Fibroblast of lung (primary cell): ENCODE results near the gene ZDHHC22. TPM values are rescaled to one million over a fixed set of nuclear protein-coding genes. Genes with fewer than 3 reads are reported as not detected.

Experiments
- DNase-seq, 2 donors: peaks; one replicate each; pipeline versions ENCODE4 v3.0.0 to v3.0.0-alpha.2; 2010; ENCODE audit warnings: low read depth in 2 of 2
- H2AFZ ChIP-seq: 2 replicates; pipeline ENCODE4 v1.5.1; 2012; ENCODE audit warnings: low read length, control low read depth, inconsistent platforms
- H3K27ac ChIP-seq: 2 replicates; pipeline ENCODE4 v1.5.1; 2011; ENCODE audit warnings: low read length, control low read depth; ENCODE audit not compliant: insufficient read depth
- H3K27me3 ChIP-seq: 2 replicates; pipeline ENCODE4 v1.5.1; 2011; ENCODE audit warnings: mild to moderate bottlenecking, low read length; ENCODE audit not compliant: control insufficient read depth, insufficient read depth
- H3K36me3 ChIP-seq: 2 replicates; pipeline ENCODE4 v1.5.1; 2011; ENCODE audit warnings: low read length; ENCODE audit not compliant: control insufficient read depth, insufficient read depth
- H3K4me1 ChIP-seq: 2 replicates; pipeline ENCODE4 v1.5.1; 2011; ENCODE audit warnings: low read length; ENCODE audit not compliant: control insufficient read depth, insufficient read depth; ENCODE audit errors: extremely low read depth
- H3K4me2 ChIP-seq: 2 replicates; pipeline ENCODE4 v1.5.1; 2011; ENCODE audit warnings: low read length, control low read depth; ENCODE audit not compliant: insufficient read depth; ENCODE audit errors: extremely low read depth
- H3K4me3 ChIP-seq, 4 experiments: fragments of 200-600 bp in 1 of 4; sonication (generic) in 1 of 4; replicated peaks in 1 of 4; 2 replicates each; pipeline ENCODE4 v1.5.1; 2011 to 2016; ENCODE audit warnings: low read length in 4 of 4, low read depth in 3 of 4, mild to moderate bottlenecking in 3 of 4, control low read depth in 2 of 4, inconsistent platforms in 1 of 4, mixed read lengths in 1 of 4; ENCODE audit not compliant: insufficient read depth in 1 of 4; ENCODE audit errors: control extremely low read depth in 1 of 4
- H3K79me2 ChIP-seq: 2 replicates; pipeline ENCODE4 v1.5.1; 2012; ENCODE audit warnings: mild to moderate bottlenecking, low read length, inconsistent platforms; ENCODE audit not compliant: control insufficient read depth, insufficient read depth
- H3K9ac ChIP-seq: 2 replicates; pipeline ENCODE4 v1.5.1; 2011; ENCODE audit warnings: mild to moderate bottlenecking, low read length, control low read depth; ENCODE audit not compliant: insufficient read depth
- H3K9me3 ChIP-seq: 2 replicates; pipeline ENCODE4 v1.5.1; 2012; ENCODE audit warnings: low read depth, low read length; ENCODE audit not compliant: control insufficient read depth, insufficient read depth
- H4K20me1 ChIP-seq: 2 replicates; pipeline ENCODE4 v1.5.1; 2011; ENCODE audit warnings: low read length; ENCODE audit not compliant: control insufficient read depth, insufficient read depth; ENCODE audit errors: extremely low read depth
- CTCF ChIP-seq, 2 donors: IDR thresholded peaks in 1 of 2; conservative IDR thresholded peaks in 1 of 2; 1 replicate in 1 of 2; 2 replicates in 1 of 2; pipeline ENCODE4 v1.5.1; 2011 to 2012; ENCODE audit warnings: low read length in 2 of 2, control low read depth in 1 of 2, inconsistent platforms in 1 of 2, low read depth in 1 of 2, mild to moderate bottlenecking in 1 of 2
- EZH2 ChIP-seq: IDR thresholded peaks from 2 replicates; pipeline ENCODE4 v1.5.1; 2012; ENCODE audit warnings: low read length, control low read depth, mild to moderate bottlenecking; ENCODE audit errors: missing control alignments
- polyA minus RNA-seq: library from RNA; depleted of rRNA, polyadenylated mRNA; stranded (reverse); fragments of >200 nt; gene quantifications from 2 replicates; pipeline ENCODE4 v1.2.3, GENCODE V29; 2011; ENCODE audit warnings: low replicate concordance
- polyA plus RNA-seq, 2 donors: library from polyadenylated mRNA; depleted of rRNA in 1 of 2; stranded (reverse) in 1 of 2; unstranded in 1 of 2; fragments of >200 nt; gene quantifications; 2 replicates each; pipeline ENCODE4 v1.2.1, GENCODE V29; 2011 to 2012; ENCODE audit warnings: missing spikeins in 1 of 2
- total RNA-seq: library from RNA; depleted of rRNA; stranded (reverse); fragments of >200 nt; gene quantifications from 2 replicates; pipeline ENCODE4 v1.2.1, GENCODE V29; 2014

Gene ZDHHC22
- total RNA-seq (not detected in 2 replicates), polyA plus RNA-seq (not detected in 2 replicates), polyA minus RNA-seq (not detected in 2 replicates)
- polyA plus RNA-seq (2012): not detected in 2 replicates

GRCh38 chr14:77141214-77142004 is at the start of gene ZDHHC22:
TSS of gene ZDHHC22 (minus strand) at chr14:77141791. CDS start at chr14:77139738, 2,053 bp downstream.
- H3K36me3 ChIP-seq: no peaks in the 10 kb centered on the region
- H3K27me3 ChIP-seq: peaks cover 59% of the 10 kb centered on the region
- H3K9ac ChIP-seq: no peak within 1 kb of the TSS
- H3K9me3 ChIP-seq: no peaks in the 10 kb centered on the region
- no peaks in the 10 kb centered on the region for H3K4me1 ChIP-seq
- peak in 1 of 2 donors; percentile 16 for TF ChIP-seq CTCF (conservative IDR thresholded peaks at IDR 0.05 in 1 of 2, IDR thresholded peaks at IDR 0.05 in 1 of 2; ENCODE audit: low read depth in 1 of 2, low read length in 2 of 2)
- TF ChIP-seq EZH2: no peak
- no peaks in the 10 kb centered on the region for H4K20me1 ChIP-seq
- peak within 1 kb of the TSS; percentile 25 for H3K4me2 ChIP-seq
- H2AFZ ChIP-seq: no peak within 1 kb of the TSS
- H3K27ac ChIP-seq: no peak within 1 kb of the TSS
- peak within 1 kb of the TSS in 1 of 4 experiments; percentile 7 for H3K4me3 ChIP-seq
- no peaks in the 10 kb centered on the region for H3K79me2 ChIP-seq
- peak in 1 of 2 donors; percentile 47 for DNase-seq

GRCh38 chr14:77190977-77191376 is 49.4 kb upstream of the ZDHHC22 start:
- no peaks in the 10 kb centered on the region for H4K20me1 ChIP-seq

More at GRCh38 chr14:77190977-77191376, 49.4 kb upstream of the ZDHHC22 start:
- Histone ChIP-seq H3K27me3 (peaks cover 3% of the 10 kb centered on the region), H2AFZ (no peak overlapping the region), H3K79me2 (no peaks in the 10 kb centered on the region), H3K9me3 (no peaks in the 10 kb centered on the region), H3K36me3 (no peaks in the 10 kb centered on the region), H3K4me3 (no peak overlapping the region), H3K4me2 (no peak overlapping the region), H3K9ac (no peak overlapping the region), H3K4me1 (no peaks in the 10 kb centered on the region), H3K27ac (no peak overlapping the region)
- TF ChIP-seq EZH2 (no peak), CTCF (conservative IDR thresholded peaks at IDR 0.05 in 1 of 2, IDR thresholded peaks at IDR 0.05 in 1 of 2; ENCODE audit: low read depth in 1 of 2, low read length in 2 of 2) (no peak)
- DNase-seq: no peak
